Measurements from ENCODE around the gene PCNT.

PCNT gene

DNA sequence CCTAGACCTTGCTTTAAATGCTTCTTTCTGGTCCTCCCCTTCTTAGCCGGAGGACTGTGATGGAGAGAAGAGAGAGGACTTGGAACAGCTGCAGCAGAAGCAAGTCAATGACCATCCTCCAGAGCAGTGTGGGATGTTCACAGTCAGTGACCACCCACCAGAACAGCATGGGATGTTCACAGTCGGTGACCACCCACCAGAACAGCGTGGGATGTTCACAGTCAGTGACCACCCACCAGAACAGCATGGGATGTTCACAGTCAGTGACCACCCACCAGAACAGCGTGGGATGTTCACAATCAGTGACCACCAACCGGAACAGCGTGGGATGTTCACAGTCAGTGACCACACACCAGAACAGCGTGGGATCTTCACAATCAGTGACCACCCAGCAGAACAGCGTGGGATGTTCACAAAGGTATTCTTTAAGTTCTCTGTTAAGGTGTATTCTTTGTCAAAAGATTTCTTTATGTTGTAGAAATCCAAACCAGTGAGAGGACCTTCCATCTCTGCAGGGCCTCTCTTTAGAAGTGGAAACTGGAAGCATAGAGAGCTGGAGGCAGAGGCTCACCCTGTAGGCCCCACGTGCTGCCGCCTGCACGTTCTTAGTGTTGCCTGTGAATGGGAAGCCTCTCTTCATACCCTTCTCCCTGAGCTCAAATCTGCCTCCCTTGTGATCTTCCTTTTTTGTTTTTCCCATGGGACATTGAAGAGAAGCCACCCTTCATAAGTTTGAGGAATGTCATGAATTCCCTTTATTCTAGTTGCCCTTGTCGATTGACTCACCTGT is 10.6 kb downstream of the PCNT start:
- TF ChIP-seq, protein P1, sequence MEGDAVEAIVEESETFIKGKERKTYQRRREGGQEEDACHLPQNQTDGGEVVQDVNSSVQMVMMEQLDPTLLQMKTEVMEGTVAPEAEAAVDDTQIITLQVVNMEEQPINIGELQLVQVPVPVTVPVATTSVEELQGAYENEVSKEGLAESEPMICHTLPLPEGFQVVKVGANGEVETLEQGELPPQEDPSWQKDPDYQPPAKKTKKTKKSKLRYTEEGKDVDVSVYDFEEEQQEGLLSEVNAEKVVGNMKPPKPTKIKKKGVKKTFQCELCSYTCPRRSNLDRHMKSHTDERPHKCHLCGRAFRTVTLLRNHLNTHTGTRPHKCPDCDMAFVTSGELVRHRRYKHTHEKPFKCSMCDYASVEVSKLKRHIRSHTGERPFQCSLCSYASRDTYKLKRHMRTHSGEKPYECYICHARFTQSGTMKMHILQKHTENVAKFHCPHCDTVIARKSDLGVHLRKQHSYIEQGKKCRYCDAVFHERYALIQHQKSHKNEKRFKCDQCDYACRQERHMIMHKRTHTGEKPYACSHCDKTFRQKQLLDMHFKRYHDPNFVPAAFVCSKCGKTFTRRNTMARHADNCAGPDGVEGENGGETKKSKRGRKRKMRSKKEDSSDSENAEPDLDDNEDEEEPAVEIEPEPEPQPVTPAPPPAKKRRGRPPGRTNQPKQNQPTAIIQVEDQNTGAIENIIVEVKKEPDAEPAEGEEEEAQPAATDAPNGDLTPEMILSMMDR (IDR thresholded peaks at IDR 0.05; ENCODE audit: borderline replicate concordance, insufficient read depth, low read depth, low read length), result no peak
- H3K4me3 ChIP-seq (ENCODE audit: low read depth, low read length), result no peak overlapping the region

DNA sequence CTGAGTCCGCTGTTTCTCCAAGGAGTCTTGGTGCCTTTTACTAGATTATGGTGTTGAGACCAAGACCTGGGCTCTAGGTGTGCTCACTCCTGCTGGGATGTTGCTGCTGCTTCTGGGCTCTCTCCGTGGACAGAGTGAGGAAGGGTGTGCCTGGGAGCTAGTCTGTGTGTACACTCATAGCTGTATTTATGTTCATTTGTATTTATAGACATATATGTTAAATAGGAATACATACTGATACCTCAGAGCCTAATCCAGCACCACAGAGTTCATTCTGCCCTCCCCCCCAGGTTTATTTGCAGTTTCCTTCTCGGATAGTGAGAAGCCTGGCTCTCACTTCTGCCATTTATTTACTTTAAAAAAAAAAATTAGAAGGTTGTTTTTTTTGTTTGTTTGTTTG is 12.6 kb downstream of the PCNT start:
- TF ChIP-seq, protein P1 (IDR thresholded peaks at IDR 0.05; ENCODE audit: borderline replicate concordance, insufficient read depth, low read depth, low read length), result no peak
- no peak overlapping the region for H3K4me3 ChIP-seq (ENCODE audit: low read depth, low read length)

- TF ChIP-seq, protein P1 (IDR thresholded peaks at IDR 0.05; ENCODE audit: borderline replicate concordance, insufficient read depth, low read depth, low read length), result no peak
- H3K4me3 ChIP-seq (ENCODE audit: low read depth, low read length), result no peak overlapping the region
Measured at GRCh38 chr21:46340998-46341397, 17.0 kb downstream of the PCNT start.

DNA sequence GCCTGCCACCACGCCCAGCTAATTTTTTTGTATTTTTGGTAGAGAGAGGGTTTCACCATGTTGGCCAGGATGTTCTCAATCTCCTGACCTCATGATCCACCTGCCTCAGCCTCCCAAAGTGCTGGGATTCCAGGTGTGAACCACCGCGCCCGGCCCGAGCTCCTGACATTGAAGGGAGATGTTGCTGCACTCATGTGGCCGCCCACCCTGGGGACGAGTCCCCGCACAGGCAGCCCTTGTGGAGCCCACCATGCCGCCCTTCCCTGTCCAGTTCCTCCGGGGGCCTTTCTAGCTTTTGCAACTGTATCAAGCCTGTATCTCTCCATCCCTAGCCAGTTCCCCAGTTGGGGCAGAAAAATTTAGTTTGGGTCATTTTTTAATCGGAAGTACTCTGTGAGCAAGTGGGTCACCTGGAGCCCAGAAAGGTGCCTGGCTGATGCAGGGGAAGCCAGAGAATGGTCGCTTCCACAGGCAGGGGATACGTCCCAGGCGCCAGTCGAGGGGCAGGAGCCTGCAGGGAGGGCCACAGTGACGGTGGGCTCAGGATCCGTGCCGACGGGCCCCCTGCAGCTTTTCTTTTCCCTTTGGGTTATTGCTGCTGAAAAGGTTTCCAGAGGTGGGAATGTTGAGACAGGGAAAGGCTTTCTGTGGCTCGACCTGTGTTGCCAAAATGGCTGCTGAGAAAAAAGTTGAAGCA is 20.4 kb downstream of the PCNT start:
- H3K4me3 ChIP-seq (ENCODE audit: low read depth, low read length), result no peak overlapping the region
- TF ChIP-seq, protein P1 (IDR thresholded peaks at IDR 0.05; ENCODE audit: borderline replicate concordance, insufficient read depth, low read depth, low read length), result no peak

GRCh38 chr21:46345861-46346260 is 21.9 kb downstream of the PCNT start:
- no peak overlapping the region for H3K4me3 ChIP-seq (ENCODE audit: low read depth, low read length)
- TF ChIP-seq, protein P1 (IDR thresholded peaks at IDR 0.05; ENCODE audit: borderline replicate concordance, insufficient read depth, low read depth, low read length), result no peak

DNA sequence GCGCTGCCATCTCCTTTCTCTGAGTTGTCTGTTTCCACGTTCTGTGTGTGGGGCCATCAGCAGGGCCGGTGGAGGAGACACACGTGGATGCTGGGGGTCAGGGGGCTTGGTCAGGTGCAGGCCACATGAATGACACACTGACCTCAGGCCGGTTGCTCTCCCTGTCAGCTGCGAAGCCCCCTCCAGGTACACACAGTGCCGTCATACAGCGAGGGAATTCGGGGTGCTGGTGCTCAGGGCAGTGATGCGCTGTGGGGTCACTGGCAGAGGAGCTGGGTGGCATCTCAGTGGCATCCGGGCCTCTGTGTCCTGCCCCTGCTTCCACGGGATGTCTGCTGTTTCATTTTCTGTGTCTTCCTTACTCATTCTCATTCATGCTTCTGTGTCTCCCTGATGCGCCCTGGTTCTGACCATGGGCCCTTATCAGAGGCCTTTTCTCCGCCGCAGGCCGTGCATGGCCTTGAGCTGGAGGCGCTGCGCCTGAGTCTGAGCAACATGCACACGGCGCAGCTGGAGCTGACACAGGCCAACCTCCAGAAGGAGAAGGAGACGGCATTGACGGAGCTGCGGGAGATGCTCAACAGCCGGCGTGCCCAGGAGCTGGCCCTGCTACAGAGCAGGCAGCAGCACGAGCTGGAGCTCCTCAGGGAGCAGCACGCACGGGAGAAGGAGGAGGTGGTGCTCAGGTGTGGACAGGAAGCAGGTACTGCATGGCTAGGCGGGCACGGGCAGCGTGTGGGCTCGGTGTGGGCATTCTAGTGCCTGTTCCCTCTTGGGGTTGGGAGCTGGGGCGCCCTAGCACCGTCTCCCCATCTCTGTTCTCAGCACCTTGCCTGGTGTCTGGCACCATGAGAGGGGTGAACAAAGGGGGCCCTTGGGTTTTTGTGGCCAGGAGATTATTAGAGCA is 22.6 kb downstream of the PCNT start:
- no peak overlapping the region for H3K4me3 ChIP-seq (ENCODE audit: low read depth, low read length)
- TF ChIP-seq, protein P1 (IDR thresholded peaks at IDR 0.05; ENCODE audit: borderline replicate concordance, insufficient read depth, low read depth, low read length), result no peak

Measured in GM12875 (cell line).